HK-2 (cell line): ENCODE measurements around the gene HDLBP.

Source experiments
- DNase-seq: peaks from one replicate; pipeline ENCODE4 v3.0.0-alpha.2; 2018; ENCODE audit not compliant: unreplicated experiment

Gene HDLBP

DNA sequence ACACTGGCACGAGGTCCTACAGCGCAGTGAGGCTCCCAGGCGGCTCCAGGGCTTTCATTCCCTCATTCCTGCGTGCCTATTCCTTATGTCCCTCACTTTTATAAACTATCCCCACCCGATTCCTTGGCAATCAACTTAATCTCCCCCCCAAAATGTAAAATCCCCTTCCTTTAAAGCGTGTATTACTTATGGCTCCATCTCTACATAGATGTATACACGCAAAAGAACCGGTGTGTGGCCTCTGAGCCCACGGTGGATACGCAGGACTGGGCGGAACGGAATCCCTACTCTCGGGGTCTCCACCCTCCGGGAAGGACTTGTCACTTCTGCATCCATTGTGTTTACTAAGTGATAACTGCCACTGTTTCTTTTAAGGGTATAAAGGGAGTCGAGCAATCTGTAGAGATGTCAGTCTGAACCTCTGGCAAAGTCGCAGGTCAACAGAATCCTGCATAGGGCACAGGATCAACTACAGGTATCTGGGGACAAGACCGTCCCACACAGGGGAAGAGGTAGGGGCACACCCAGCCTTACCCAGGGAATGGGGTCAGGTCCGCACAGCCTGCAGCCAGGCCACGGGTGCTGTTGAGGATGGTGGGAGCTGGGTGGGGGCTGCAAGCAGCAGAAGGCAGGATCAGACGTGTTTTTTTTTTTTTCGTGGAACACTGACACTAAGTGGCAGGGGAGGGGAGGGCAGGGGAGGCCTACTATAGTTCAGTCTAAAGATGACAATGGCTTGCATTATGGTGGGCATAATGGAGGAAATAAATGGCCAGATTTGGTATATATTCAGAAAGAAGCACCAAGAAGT is 42.1 kb downstream of the HDLBP start:
- no peak for DNase-seq

DNA sequence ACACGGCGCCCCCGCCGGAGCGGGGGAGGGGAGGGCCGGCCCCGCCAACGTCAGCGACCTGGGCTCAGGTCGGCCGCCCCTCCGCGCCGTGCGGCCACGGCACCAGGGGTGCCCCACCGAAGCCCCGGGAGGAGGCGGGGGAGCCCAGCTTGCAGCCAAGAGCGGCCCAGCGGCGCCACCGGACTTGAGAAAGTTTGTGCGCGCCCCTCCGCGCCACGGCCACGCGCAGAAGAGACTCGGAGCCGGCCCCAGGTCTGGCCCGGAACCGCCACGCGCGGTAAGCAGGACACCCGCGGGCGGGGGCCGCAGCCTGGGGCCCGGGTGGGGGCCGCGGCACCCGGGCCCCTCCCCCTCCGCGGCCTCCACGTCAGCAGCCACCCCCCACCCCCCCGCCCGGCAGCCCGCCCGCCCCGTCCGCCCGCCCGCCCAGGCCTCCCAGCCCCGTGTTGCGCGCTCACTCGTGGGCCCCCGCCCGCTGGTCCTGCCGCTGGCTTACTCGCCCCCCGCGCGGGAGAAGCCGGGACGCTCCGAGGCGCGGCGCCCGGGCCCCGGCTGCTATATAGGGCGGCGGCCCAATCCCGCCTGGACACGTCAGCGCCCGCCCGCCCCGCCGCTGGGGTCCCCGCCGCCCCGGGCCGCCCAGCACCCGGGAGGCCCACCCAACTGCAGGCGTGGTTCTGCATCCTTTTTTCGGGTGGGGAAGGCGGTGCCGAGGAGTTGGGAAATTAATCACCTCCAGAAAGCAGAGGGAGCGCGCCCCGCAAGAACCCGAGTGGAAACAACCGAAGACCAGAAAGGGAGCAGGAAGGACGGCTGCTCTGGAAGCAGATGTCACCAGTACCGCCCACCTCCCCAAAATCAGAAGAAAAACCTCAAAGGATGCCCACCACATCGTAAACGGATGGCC is 42.9 kb downstream of the HDLBP start:
- DNase-seq, result peak; percentile 60

GRCh38 chr2:241271706-241272302 is 43.7 kb downstream of the HDLBP start:
- peak; percentile 61 for DNase-seq

GRCh38 chr2:241270531-241270930 is 44.9 kb downstream of the HDLBP start:
- no peak for DNase-seq

DNA sequence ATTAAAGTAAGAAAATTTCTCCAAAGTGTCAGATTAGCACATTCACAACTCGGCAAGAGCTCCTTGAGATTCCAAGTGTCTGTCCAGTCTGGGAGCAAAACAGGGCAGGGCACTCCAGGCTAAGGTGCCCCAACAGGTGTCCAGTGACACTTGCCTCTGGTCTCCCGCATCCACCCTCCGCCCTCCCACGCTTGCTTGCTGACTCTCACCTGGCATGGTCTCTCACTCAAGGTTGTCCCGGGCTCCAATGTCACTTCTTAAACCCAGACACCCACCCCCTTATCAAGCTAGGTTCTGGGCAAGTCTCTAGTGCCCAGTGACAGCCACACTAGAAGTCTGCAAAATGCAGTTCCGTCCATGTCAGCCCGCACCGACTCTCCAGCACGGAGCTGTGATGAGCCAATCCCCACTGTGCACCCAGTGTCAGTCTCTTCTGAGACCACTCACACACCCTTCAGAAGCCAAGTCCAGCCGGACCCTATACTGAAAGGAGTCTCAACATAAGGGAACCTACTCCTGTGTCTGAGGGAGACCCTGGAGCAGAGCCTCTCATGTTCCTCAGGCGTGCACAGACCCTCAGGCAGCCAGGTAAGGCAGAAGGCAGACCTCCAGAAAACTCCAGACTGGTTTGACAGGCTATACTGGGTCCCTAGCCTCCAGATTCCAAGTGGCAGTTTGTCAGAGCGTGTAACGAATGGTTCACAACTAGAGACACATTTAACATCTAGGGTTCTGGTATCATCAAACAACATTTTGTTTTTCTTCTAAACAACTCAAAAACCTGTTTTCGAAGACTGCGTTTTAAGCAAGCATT is 45.6 kb downstream of the HDLBP start:
- DNase-seq, result no peak

GRCh38 chr2:241268716-241269445 is 46.6 kb downstream of the HDLBP start:
- DNase-seq, result no peak

GRCh38 chr2:241268306-241268705 is 47.2 kb downstream of the HDLBP start:
- no peak for DNase-seq

- no peak for DNase-seq
Observed at GRCh38 chr2:241267249-241268067, 48.0 kb downstream of the HDLBP start.

- DNase-seq, result no peak
Observed at GRCh38 chr2:241265506-241265905, 50.0 kb downstream of the HDLBP start.

GRCh38 chr2:241263061-241263460 is 52.4 kb downstream of the HDLBP start:
- no peak for DNase-seq

GRCh38 chr2:241261628-241262027 is 53.8 kb downstream of the HDLBP start:
- no peak for DNase-seq

- DNase-seq, result no peak
Observed at GRCh38 chr2:241260911-241261310, 54.6 kb downstream of the HDLBP start.

DNA sequence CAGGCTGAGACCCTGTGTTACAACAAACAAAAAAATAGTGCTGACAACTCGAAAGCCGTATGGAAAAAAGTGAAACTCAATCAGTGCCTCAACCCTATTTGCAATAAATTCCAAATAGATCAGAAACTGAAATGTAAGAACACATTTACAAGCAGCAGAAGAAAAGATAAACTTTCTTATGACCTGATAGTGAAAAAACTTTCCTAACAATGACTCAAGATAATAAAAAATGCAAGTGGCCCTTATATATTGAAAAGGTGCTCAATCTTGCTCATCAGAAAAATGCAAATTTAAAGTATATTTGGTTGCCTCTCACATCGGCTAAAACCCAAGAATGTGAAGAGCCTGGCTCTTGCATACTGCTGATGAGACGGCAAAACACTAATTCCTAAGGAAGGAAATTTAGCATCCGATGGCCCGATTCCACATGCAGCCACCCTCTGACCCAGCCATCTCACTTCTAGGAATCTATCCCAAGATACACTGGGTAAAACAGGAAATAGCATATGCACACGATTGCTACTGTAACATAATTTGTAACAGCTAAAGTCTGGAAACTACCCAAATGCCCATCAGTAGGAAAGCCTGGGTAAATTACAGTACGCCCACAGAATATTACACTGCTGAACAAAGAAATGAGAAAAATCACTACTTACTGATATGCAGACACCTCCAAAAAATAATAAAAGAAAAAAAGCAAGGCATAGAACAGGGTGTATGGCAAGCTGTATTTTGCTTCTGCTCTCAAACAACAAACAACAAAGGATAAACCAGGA is 56.8 kb downstream of the HDLBP start:
- no peak for DNase-seq

GRCh38 chr2:241257419-241258032 is 57.9 kb downstream of the HDLBP start:
- DNase-seq, result no peak

DNA sequence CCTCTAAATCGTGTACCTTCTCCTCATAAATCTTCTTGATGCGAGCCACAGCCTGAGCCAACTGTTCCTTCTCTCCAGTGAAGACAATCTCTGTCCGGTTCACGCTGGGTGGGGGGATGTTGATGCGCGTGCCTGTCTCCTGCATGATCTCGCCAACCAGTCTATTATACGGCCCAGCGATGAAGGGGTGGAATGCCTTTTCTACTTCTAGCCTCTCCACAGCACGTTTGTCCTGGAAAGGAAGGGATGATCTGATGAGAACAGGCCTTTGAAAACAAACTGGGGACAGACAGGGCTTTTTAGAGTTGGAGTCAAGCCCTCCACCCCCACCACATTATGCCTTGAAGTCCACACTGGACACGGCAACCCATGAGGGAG is 59.3 kb downstream of the HDLBP start:
- no peak for DNase-seq

DNA sequence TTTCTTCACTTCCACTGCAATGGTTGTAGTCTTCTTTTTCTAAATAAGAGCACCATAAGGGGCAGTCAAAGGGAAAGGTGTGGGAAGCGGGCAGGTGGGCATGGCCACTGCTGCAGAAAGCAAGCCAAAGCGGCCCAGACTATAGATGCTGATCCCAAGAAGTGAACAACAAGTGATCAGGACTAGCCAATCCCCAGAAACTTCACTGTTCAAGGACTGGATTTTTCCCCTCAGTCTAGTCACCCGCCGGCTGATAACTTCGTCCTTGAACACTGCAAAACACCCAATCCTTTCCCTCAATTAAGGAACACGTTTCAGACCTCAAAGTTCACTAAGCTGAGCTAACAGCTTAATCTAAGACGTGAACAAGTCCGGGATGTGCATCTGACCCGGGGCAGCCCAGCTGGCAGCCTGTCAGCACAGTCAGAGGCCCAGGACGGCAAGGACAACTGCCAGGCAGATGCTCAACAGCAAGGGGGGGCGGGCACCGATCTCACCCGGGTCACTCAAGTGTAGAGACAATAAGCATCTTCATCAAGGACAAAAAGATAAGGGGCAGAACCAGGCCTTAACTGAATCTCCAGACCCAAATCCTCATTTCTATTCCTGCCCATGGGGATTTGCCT is 59.8 kb downstream of the HDLBP start:
- DNase-seq, result no peak

DNA sequence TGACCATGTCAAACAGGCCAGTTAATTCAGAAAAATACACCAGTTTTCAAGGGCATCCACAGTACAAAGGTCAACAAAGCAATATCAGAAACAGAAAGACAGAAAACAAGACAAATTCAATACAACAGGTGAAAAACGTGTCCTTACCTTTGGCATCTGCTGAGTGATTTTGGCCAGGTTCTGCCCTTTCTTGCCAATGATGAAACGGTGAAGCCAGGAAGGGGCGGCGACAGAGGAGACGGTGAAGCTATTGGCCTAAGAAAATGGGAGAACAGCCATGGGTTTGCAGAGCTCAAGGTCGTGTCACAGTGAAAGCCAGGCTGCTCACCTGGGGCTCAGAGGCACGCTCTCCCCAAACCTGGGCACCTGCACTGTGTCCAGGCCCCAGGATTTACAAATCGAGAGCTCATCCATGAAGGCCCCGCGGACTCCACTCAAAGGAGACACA is 60.5 kb downstream of the HDLBP start:
- no peak for DNase-seq

- DNase-seq, result no peak
Observed at GRCh38 chr2:241252778-241253475, 62.5 kb downstream of the HDLBP start.
